WTC11 (cell line): ENCODE results near the gene HTR1B. TPM values are rescaled to one million over a fixed set of nuclear protein-coding genes. Genes with fewer than 3 reads are reported as not detected.

Source experiments
- ATAC-seq: fragments of 200-7000 bp; cut with Tn5 transposase; 2 replicates; pipeline ENCODE4 v1.10.0; 2021; ENCODE audit warnings: mild to moderate bottlenecking, moderate library complexity
- CTCF ChIA-PET: fragments of 300-600 bp; sonication (Branson Sonifier 250); formaldehyde crosslinking; loops from one replicate; lab custom pipeline; 2021; ENCODE audit warnings: antibody characterized with exemption; lab: Charles Lee
- POLR2A ChIA-PET: fragments of 350-600 bp; sonication (Branson Sonifier 250); formaldehyde crosslinking; loops from one replicate; lab custom pipeline; 2021; ENCODE audit warnings: antibody characterized with exemption; lab: Charles Lee
- DNase-seq: peaks from one replicate; pipeline ENCODE4 v3.0.0; 2021; ENCODE audit warnings: low spot score
- H3K27ac Mint-ChIP-seq: 2 replicates; pipeline ENCODE4 v1.8.0; 2021; ENCODE audit warnings: mixed read lengths
- H3K27me3 Mint-ChIP-seq: 2 replicates; pipeline ENCODE4 v1.8.0; 2021; ENCODE audit warnings: low read depth, mild to moderate bottlenecking, moderate library complexity, mixed read lengths
- H3K36me3 Mint-ChIP-seq: 2 replicates; pipeline ENCODE4 v1.8.0; 2021; ENCODE audit warnings: mixed read lengths
- H3K4me1 Mint-ChIP-seq: 2 replicates; pipeline ENCODE4 v1.8.0; 2022; ENCODE audit warnings: mixed read lengths
- H3K4me3 Mint-ChIP-seq: 2 replicates; pipeline ENCODE4 v1.8.0; 2021; ENCODE audit warnings: mild to moderate bottlenecking, moderate library complexity, mixed read lengths
- H3K9me3 Mint-ChIP-seq: 2 replicates; pipeline ENCODE4 v1.8.0; 2021; ENCODE audit warnings: mixed read lengths
- EMX1 ChIP-seq: fragments of 250-450 bp; sonication (Bioruptor Pico); IDR thresholded peaks from 2 replicates; pipeline ENCODE4 v1.8.0; 2021; ENCODE audit warnings: mild to moderate bottlenecking
- FOXK1 ChIP-seq: sonication (generic); formaldehyde crosslinking; IDR thresholded peaks from 2 replicates; pipeline ENCODE4 v1.8.0; 2022; ENCODE audit warnings: mild to moderate bottlenecking, moderate library complexity, missing genetic modification reagents
- GTF2I ChIP-seq: fragments of 250-450 bp; sonication (Bioruptor Pico); conservative IDR thresholded peaks from 2 replicates; pipeline ENCODE4 v1.4.0; 2021; ENCODE audit warnings: mild to moderate bottlenecking
- NFATC4 ChIP-seq: fragments of 250-450 bp; sonication (Bioruptor Pico); IDR thresholded peaks from 2 replicates; pipeline ENCODE4 v1.9.0; 2021; ENCODE audit warnings: mild to moderate bottlenecking
- NFYB ChIP-seq: sonication (generic); formaldehyde crosslinking; conservative IDR thresholded peaks from 2 replicates; pipeline ENCODE4 v1.8.0; 2022; ENCODE audit warnings: low read depth, missing genetic modification reagents
- SMAD4 ChIP-seq: sonication (generic); formaldehyde crosslinking; IDR thresholded peaks from 2 replicates; pipeline ENCODE4 v1.8.0; 2022; ENCODE audit warnings: mild to moderate bottlenecking, missing genetic modification reagents
- STAT6 ChIP-seq: sonication (generic); formaldehyde crosslinking; conservative IDR thresholded peaks from 2 replicates; pipeline ENCODE4 v1.8.1; 2023; ENCODE audit warnings: mild to moderate bottlenecking, low read depth, missing genetic modification reagents, moderate library complexity
- ZNF138 ChIP-seq: sonication (generic); formaldehyde crosslinking; conservative IDR thresholded peaks from 2 replicates; pipeline ENCODE4 v1.8.1; 2022; ENCODE audit warnings: mild to moderate bottlenecking, moderate library complexity, missing genetic modification reagents
- ZNF512 ChIP-seq: sonication (generic); formaldehyde crosslinking; IDR thresholded peaks from 2 replicates; pipeline ENCODE4 v1.8.1; 2022; ENCODE audit warnings: missing genetic modification reagents, borderline replicate concordance
- ZNF671 ChIP-seq: fragments of 250-450 bp; sonication (Bioruptor Pico); IDR thresholded peaks from 2 replicates; pipeline ENCODE4 v1.8.0; 2021; ENCODE audit warnings: mild to moderate bottlenecking
- total RNA-seq: library from RNA; stranded (reverse); gene quantifications from 3 replicates; pipeline ENCODE4 v1.2.3, GENCODE V29; 2021
- TF ChIP-seq, protein P1 (sequence below): fragments of 250-450 bp; sonication (Bioruptor Pico); IDR thresholded peaks from 2 replicates; pipeline ENCODE4 v2.1.2; 2022; ENCODE audit warnings: mild to moderate bottlenecking, moderate library complexity
- TF ChIP-seq, protein P2 (sequence below): sonication (generic); formaldehyde crosslinking; IDR thresholded peaks from 2 replicates; pipeline ENCODE4 v1.8.0; 2023; ENCODE audit warnings: mild to moderate bottlenecking, missing genetic modification reagents
- TF ChIP-seq, protein P3 (sequence below): sonication (generic); formaldehyde crosslinking; IDR thresholded peaks from 2 replicates; pipeline ENCODE4 v1.8.1; 2022; ENCODE audit warnings: mild to moderate bottlenecking, missing genetic modification reagents, moderate library complexity, borderline replicate concordance
- TF ChIP-seq, protein P4 (sequence below): sonication (generic); formaldehyde crosslinking; IDR thresholded peaks from 2 replicates; pipeline ENCODE4 v1.8.1; 2022; ENCODE audit warnings: mild to moderate bottlenecking, moderate library complexity, missing genetic modification reagents
- TF ChIP-seq, protein P5 (sequence below): fragments of 250-450 bp; sonication (Bioruptor Pico); conservative IDR thresholded peaks from 2 replicates; pipeline ENCODE4 v1.9.0; 2021; ENCODE audit warnings: mild to moderate bottlenecking
- TF ChIP-seq, protein P6 (sequence below): sonication (generic); formaldehyde crosslinking; IDR thresholded peaks from 2 replicates; pipeline ENCODE4 v1.8.0; 2023; ENCODE audit warnings: missing genetic modification reagents

The HTR1B gene
- total RNA-seq, 1 experiment from 2014 or later, result 1.5 TPM

DNA sequence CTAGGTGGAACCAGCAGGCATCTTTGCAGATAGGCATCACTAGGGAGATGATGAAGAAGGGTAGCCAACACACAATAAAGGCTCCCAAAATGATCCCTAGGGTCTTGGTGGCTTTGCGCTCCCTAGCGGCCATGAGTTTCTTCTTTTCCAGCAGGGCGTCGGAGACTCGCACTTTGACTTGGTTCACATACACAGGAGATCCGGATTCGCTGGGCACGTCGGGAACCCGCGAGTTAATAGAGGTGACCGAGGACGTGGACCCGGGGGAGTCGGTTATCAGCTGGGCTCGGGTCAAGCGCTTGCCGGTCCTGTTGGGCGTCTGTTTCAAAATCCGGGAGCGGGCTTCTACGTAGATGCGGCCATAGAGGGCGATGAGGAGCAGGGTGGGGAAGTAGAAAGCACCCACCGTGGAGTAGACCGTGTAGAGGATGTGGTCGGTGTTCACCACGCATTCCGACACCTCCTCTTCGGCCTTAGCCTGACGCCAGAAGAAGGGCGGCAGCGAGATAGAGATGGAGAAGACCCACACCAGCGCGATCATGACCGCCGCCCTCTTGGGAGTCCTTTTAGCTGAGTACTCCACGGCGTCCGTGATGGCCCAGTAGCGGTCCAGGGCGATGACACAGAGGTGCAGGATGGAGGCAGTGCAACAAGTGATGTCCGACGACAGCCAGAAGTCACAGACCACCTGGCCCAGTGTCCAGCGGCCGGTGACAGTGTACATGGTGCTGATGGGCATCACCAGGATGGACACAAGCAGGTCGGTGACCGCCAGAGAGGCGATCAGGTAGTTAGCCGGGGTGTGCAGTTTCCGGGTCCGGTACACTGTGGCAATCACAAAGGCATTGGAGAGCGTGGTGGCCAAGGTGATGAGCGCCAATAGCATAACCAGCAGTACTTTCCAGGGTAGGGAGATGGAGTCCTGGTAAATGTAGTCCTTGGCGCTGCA lies 658 bp downstream of the HTR1B start (continued):
- TF ChIP-seq, protein P1, sequence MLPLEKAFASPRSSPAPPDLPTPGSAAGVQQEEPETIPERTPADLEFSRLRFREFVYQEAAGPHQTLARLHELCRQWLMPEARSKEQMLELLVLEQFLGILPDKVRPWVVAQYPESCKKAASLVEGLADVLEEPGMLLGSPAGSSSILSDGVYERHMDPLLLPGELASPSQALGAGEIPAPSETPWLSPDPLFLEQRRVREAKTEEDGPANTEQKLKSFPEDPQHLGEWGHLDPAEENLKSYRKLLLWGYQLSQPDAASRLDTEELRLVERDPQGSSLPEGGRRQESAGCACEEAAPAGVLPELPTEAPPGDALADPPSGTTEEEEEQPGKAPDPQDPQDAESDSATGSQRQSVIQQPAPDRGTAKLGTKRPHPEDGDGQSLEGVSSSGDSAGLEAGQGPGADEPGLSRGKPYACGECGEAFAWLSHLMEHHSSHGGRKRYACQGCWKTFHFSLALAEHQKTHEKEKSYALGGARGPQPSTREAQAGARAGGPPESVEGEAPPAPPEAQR (CRISPR knock-in tag), result no peak
- TF ChIP-seq, all 79 proteins: peak for 9

GRCh38 chr6:77461796-77462195 lies 1.5 kb downstream of the HTR1B start:
- peaks cover 54% of the 10 kb centered on the region for H3K27me3 Mint-ChIP-seq
- H3K4me3 Mint-ChIP-seq, result peak overlapping the region; percentile 93
- ChIA-PET CTCF (interaction anchor here (0.7 to 3.4 kb wide), 3 partner anchors 188 to 1530 kb away, joined by 3 to 23 read pairs (median 3); no protein-coding TSS in a partner anchor), POLR2A (no interaction called here)
- ATAC-seq, result no peak
- H3K27ac Mint-ChIP-seq, result no peak overlapping the region
- no peak for TF ChIP-seq ZNF512 (CRISPR knock-in tag)
- TF ChIP-seq SMAD4 (CRISPR knock-in tag), result no peak
- no peak for TF ChIP-seq STAT6 (CRISPR knock-in tag)
- TF ChIP-seq FOXK1, result no peak
- TF ChIP-seq, protein P2, sequence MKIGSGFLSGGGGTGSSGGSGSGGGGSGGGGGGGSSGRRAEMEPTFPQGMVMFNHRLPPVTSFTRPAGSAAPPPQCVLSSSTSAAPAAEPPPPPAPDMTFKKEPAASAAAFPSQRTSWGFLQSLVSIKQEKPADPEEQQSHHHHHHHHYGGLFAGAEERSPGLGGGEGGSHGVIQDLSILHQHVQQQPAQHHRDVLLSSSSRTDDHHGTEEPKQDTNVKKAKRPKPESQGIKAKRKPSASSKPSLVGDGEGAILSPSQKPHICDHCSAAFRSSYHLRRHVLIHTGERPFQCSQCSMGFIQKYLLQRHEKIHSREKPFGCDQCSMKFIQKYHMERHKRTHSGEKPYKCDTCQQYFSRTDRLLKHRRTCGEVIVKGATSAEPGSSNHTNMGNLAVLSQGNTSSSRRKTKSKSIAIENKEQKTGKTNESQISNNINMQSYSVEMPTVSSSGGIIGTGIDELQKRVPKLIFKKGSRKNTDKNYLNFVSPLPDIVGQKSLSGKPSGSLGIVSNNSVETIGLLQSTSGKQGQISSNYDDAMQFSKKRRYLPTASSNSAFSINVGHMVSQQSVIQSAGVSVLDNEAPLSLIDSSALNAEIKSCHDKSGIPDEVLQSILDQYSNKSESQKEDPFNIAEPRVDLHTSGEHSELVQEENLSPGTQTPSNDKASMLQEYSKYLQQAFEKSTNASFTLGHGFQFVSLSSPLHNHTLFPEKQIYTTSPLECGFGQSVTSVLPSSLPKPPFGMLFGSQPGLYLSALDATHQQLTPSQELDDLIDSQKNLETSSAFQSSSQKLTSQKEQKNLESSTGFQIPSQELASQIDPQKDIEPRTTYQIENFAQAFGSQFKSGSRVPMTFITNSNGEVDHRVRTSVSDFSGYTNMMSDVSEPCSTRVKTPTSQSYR, result no peak
- TF ChIP-seq NFATC4 (CRISPR knock-in tag), result no peak
- no peak for TF ChIP-seq NFYB
- TF ChIP-seq, protein P3, sequence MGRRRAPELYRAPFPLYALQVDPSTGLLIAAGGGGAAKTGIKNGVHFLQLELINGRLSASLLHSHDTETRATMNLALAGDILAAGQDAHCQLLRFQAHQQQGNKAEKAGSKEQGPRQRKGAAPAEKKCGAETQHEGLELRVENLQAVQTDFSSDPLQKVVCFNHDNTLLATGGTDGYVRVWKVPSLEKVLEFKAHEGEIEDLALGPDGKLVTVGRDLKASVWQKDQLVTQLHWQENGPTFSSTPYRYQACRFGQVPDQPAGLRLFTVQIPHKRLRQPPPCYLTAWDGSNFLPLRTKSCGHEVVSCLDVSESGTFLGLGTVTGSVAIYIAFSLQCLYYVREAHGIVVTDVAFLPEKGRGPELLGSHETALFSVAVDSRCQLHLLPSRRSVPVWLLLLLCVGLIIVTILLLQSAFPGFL (CRISPR knock-in tag), result no peak
- no peak for TF ChIP-seq GTF2I (CRISPR knock-in tag)
- no peak for TF ChIP-seq ZNF138 (CRISPR knock-in tag)
- TF ChIP-seq, protein P4, sequence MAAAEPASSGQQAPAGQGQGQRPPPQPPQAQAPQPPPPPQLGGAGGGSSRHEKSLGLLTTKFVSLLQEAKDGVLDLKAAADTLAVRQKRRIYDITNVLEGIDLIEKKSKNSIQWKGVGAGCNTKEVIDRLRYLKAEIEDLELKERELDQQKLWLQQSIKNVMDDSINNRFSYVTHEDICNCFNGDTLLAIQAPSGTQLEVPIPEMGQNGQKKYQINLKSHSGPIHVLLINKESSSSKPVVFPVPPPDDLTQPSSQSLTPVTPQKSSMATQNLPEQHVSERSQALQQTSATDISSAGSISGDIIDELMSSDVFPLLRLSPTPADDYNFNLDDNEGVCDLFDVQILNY (CRISPR knock-in tag), result no peak
- TF ChIP-seq, protein P5, sequence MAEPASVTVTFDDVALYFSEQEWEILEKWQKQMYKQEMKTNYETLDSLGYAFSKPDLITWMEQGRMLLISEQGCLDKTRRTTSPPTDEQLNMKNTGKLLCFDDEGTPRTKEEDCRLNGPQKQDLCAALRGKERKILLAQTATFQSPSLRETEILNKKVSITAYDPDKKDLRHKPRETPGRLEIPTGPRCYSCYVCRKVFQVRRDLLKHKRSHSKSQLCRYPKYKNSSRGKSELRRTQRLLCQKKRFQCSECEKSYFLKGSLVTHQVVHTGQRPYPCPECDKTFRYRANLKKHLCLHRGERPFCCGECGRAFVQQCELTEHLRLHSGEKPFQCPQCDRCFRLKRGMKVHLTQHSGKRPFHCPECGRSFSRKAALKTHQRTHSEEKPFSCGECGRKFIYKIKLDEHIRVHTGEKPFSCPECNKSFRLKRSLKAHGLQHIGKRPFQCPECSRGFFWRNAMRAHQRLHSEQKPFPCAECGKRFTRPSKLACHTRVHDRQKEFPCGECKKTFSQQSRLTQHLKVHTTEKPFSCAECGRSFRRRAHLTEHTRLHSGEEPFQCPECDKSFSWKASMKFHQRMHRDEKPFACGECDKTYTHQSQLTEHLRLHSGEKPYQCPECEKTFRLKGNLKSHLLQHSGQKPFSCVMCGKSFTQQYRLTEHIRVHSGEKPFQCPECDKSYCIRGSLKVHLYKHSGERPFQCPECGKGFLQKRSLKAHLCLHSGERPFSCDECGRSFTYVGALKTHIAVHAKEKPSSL, result no peak
- TF ChIP-seq ZNF671 (CRISPR knock-in tag), result no peak
- TF ChIP-seq, protein P6, sequence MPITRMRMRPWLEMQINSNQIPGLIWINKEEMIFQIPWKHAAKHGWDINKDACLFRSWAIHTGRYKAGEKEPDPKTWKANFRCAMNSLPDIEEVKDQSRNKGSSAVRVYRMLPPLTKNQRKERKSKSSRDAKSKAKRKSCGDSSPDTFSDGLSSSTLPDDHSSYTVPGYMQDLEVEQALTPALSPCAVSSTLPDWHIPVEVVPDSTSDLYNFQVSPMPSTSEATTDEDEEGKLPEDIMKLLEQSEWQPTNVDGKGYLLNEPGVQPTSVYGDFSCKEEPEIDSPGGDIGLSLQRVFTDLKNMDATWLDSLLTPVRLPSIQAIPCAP (CRISPR knock-in tag), result no peak
- no peak for TF ChIP-seq EMX1 (CRISPR knock-in tag)
- DNase-seq, result no peak
- H3K9me3 Mint-ChIP-seq, result no peaks in the 10 kb centered on the region
- H3K36me3 Mint-ChIP-seq, result no peaks in the 10 kb centered on the region
- peaks cover 47% of the 10 kb centered on the region for H3K4me1 Mint-ChIP-seq
